GM12872 (cell line): Measurements from ENCODE around the gene C1QTNF12.

Experiments used
- TF ChIP-seq, protein P1 (sequence below): IDR thresholded peaks from 3 replicates; pipeline ENCODE4 v1.5.1; 2011; ENCODE audit warnings: low read depth, mild to moderate bottlenecking, low read length, moderate library complexity; ENCODE audit not compliant: insufficient read depth

C1QTNF12 gene

DNA sequence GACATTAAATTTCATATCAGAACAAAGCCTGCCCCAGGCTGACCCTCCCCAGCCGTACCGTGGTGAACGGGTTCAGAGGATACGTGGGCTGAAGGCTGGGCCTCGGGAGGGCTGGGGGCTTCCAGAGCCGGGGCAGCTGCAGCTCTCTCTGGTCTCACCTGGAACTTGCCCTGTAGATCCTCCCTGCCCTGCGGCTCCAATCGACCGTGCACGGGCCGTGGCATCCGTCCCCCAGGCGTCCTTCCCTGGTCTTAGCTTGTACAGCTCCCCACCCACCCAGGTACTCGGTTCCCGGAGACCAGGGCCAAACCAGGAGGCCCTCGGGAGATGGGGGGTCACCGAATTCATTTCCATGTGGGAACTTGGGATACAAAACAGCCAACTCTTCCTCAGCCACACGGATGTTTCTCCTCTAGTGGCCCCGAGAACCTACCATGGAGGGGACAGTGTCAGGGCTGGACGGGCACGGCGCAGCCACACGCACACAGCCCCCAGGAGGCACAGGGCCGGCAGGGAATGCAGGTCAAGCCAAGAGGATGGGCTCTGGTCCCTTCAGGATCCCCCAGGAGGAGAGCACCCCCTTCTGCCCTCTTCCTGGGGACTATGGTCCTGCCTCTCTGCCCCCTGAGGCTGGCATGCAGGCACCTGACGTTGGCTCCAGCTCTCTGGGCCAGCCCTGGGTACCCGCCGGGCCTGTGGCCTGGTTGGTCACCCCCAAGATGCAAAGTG, 11.3 kb downstream of the C1QTNF12 start:
- TF ChIP-seq, protein P1, sequence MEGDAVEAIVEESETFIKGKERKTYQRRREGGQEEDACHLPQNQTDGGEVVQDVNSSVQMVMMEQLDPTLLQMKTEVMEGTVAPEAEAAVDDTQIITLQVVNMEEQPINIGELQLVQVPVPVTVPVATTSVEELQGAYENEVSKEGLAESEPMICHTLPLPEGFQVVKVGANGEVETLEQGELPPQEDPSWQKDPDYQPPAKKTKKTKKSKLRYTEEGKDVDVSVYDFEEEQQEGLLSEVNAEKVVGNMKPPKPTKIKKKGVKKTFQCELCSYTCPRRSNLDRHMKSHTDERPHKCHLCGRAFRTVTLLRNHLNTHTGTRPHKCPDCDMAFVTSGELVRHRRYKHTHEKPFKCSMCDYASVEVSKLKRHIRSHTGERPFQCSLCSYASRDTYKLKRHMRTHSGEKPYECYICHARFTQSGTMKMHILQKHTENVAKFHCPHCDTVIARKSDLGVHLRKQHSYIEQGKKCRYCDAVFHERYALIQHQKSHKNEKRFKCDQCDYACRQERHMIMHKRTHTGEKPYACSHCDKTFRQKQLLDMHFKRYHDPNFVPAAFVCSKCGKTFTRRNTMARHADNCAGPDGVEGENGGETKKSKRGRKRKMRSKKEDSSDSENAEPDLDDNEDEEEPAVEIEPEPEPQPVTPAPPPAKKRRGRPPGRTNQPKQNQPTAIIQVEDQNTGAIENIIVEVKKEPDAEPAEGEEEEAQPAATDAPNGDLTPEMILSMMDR: no peak

DNA sequence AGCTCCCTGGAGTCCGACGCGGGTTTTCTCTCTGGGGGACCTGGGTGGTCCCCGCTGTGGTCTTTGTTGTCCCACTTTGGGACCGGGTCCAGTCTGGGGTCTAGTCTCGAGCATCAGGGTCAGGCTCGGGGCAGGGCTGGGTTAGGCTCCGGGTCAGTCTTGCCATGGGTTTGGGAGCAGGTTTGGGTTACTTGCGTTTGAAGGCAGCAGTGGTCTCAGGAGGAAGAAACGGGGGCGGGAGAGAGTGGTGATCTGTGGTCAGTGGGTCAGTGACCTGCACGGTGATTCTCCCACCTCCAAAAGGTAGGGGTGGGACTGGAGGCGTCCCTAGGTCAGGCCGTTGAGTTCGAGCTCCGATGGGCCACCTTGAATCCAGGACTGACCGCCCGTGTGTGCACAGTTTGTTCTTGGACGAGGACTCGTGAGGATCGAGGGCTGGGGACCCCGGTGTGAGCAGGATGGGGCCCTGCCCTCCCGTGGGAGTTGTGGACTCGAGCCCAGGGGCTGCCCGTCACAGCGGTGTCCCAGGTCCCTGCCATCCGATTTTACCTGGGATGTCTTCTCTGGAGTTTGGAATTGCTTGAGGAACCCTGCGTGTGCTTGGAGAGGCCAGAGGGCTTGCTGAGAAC, 12.2 kb downstream of the C1QTNF12 start:
- TF ChIP-seq, protein P1: no peak

DNA sequence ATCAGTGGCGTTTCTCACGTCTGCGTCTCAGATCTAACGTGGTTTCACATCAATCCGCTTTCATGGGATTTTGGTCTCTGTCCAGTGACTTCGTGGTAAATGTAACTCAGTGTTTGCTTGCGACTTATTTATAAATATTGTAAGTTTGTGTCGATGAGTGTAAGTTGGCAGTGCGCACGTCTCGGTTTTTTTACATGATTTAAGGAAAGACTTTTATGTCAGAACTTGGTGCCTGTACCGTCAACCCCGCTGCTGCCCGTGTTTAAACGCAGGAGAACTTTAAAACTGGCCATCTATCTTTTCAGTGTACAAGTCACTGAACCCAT, 13.0 kb downstream of the C1QTNF12 start:
- TF ChIP-seq, protein P1: no peak

DNA sequence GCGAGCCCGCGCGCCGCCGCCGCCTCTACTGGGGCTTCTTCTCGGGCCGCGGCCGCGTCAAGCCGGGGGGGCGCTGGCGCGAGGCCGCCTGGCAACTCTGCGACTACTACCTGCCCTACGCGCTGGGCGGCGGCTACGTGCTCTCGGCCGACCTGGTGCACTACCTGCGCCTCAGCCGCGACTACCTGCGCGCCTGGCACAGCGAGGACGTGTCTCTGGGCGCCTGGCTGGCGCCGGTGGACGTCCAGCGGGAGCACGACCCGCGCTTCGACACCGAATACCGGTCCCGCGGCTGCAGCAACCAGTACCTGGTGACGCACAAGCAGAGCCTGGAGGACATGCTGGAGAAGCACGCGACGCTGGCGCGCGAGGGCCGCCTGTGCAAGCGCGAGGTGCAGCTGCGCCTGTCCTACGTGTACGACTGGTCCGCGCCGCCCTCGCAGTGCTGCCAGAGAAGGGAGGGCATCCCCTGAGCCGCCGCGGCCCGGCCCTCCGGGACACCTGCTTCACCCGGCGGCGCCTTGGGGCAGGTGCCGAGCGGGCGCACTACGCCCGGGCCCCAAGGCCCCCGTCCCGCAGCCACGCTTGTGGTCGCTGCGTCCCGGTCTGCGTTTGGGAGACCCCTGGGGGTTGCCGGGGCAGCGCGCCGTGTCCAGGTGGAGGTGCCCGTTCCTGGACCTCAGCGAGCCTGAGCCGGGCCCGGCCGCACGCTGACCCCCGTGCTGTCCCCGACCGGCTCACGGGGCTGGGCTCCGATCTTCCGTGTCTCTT, 13.5 kb downstream of the C1QTNF12 start:
- TF ChIP-seq, protein P1: no peak

DNA sequence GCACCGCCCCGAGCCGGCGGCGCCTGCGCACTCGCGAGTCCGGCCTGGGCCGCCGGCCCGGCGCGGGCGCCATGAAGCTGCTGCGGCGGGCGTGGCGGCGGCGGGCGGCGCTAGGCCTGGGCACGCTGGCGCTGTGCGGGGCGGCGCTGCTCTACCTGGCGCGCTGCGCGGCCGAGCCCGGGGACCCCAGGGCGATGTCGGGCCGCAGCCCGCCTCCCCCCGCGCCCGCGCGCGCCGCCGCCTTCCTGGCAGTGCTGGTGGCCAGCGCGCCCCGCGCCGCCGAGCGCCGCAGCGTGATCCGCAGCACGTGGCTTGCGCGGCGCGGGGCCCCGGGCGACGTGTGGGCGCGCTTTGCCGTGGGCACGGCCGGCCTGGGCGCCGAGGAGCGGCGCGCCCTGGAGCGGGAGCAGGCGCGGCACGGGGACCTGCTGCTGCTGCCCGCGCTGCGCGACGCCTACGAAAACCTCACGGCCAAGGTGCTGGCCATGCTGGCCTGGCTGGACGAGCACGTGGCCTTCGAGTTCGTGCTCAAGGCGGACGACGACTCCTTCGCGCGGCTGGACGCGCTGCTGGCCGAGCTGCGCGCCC, 14.2 kb downstream of the C1QTNF12 start, which contains the start of gene B3GALT6:
Gene B3GALT6, plus strand, starts transcription at position 30 of the 588 bp plus-strand sequence. Its CDS starts 42 bp downstream, at position 72.
- TF ChIP-seq, protein P1: no peak

DNA sequence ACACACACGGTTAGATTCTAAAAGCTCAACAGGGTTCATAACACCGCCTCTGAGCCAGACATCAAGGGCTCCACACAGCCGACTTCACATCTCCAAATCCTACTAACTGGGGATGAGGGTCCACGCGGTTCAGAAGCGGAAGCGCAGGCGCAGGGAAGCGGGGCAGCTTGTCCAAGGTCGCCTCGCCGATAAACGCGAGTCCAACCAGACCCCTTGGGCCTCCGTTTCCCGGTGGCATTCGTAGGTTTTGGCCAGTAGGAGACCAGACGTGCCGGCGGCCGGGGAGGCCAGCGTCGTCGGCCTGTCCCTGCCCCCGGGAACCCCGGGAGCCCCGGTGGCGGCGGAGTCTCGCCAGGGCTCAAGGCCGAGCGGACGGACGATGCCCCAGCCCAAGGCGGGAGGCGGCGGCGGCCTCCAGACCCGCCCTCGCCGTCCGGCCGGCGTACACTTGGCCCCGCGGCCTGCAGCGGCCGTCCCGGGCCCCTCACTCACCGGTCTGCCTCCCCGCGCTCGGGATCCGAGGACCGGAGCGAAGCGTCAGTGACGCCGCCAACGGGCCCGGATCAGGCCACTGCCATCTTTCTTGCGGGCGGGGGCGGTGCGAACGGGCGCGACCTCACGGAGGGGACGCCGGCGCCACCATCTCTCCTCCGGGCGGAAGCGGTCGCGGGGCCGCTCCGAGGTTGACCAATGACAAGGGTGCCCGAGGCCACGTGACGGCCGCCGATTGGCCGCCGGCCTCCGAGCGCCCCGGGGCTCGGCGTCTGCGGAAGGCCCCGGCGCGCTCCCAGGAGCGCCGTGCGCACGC, 14.9 kb downstream of the C1QTNF12 start, which contains the start of gene SDF4:
Gene SDF4, minus strand, starts transcription at position 602 of the 808 bp plus-strand sequence. CDS start 3,229 bp downstream, outside the sequence.
- TF ChIP-seq, protein P1: no peak
